GM12874 (cell line): Measurements from ENCODE around the gene RAB14.

Experiments
- CTCF ChIP-seq: IDR thresholded peaks from 2 replicates; pipeline ENCODE4 v1.5.1; 2011; ENCODE audit warnings: low read depth, mild to moderate bottlenecking, control low read depth, low read length, moderate library complexity; ENCODE audit not compliant: insufficient read depth

The RAB14 gene

GRCh38 chr9:121189006-121189405 lies 12.7 kb downstream of the RAB14 start:
- no peak for TF ChIP-seq CTCF

DNA sequence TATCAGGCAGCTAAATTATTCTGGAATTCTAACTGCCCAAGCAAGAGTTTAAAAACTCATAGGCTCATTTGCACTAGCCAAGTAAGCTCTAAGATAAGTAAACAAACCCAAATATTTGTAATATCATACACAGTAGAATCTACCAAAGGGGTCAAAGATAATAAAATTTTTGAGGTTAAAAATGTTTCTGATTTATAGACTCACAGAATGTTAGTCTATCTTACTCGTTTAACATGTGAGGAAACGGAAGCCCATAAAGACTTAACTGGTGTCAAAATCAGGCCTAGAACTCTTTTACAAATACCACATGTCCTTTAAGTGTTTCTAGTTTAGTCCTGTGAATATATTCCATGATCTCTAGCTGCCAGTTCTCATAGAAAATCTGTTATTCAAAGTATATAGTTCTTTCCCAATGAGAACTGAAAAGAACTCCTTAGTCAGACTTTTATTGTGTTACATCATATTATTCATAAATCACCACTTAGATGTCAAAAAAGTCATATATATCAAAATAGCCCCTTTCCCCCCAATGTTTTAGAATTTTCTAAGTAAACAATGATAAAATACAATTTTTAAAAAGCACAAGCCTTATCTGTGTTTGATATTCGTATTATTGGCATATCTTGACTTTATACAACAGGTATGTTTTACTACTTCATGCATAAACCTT lies 13.9 kb downstream of the RAB14 start:
- no peak for TF ChIP-seq CTCF

DNA sequence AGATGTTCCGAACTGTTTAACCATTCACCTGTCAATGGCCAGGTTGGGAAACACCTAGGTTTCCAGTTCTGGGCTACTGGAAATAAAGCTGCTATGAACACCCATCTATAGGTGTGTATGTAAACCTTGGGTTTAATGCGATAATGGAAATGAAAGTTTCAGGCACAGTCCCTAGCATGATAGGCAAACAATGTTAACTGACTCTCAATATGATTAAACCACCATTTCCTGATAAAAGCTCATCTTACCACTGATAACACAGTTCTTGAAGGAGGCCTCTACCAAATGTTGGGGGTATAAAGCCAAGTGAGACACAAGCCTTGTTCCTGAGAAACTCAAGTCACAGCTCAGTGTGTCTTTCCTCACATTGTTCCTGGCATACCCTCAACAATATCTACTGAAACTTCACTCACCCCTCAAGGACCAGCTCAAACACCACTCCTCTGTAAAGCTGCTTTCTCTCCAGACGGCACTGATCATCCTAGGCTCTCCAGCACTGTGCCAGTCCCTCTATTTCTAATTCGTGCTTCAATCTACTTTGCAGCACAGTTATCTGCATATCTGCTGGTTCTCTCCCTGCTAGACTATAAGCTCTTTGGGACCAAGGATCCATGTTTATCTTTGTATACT lies 15.8 kb downstream of the RAB14 start:
- no peak for TF ChIP-seq CTCF

DNA sequence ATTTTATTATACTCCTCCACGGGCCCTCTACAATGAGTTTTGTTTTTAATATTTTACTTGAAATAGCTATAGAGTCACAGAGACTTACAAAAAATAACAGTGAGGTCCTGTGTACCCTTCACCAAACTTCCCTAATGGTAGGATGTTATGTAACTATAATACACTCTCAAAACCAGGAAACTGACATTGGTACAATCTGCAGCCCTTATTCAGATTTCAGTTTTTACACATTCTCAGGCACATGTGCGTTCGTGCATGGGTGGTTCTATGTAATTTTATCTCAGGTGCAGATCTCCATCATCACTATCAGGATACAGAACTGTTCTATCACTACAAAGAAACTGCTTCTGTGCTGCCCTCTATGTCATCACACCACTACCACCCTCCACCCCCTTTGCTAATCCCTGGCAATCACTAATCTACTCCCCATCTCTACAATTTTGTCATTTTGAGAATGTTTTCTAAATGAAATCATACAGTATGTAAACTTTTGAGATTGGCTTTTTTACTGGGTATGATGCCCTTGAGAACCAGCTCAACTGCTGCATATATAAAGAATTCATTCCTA lies 16.4 kb downstream of the RAB14 start:
- no peak for TF ChIP-seq CTCF

DNA sequence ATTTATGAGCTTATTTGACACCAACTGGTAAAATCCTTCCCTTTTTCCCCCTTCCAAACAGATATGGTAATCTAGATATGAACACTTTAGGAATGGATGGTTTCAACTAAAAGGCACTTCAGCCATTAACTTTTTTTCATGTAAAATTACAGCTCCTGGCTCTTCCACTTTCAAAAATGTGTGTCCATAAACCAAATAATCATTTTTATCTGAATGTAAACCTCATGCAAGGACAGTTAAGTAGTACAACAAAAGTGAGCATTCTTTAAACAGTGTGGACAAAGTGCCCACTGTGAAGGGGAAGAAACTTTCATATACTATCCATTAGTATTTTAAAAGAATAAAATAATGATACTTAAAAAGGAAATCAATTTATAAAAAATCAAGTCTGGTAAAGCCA lies 17.2 kb downstream of the RAB14 start:
- no peak for TF ChIP-seq CTCF

- no peak for TF ChIP-seq CTCF
Observed at GRCh38 chr9:121183666-121184423, 17.8 kb downstream of the RAB14 start.

GRCh38 chr9:121182989-121183388 lies 18.7 kb downstream of the RAB14 start:
- TF ChIP-seq CTCF: no peak
